CD4-positive, alpha-beta T cell (primary cell): Measurements from ENCODE around the gene POLR2M. TPM values are rescaled to one million over a fixed set of nuclear protein-coding genes. Genes with fewer than 3 reads are reported as not detected.

ENCODE experiments used
- ATAC-seq: fragments of 200-7000 bp; cut with Tn5 transposase; one replicate; pipeline ENCODE4 v1.10.0; 2022; ENCODE audit warnings: mild to moderate bottlenecking; ENCODE audit not compliant: poor library complexity
- CTCF ChIA-PET: fragments of 350-600 bp; sonication (Branson Sonifier 250); formaldehyde crosslinking; loops from one replicate; lab custom pipeline; 2021; ENCODE audit warnings: antibody characterized with exemption, inconsistent platforms; lab: Charles Lee
- POLR2A ChIA-PET: fragments of 350-600 bp; sonication (Branson Sonifier 250); formaldehyde crosslinking; loops from one replicate; lab custom pipeline; 2021; ENCODE audit warnings: antibody characterized with exemption, inconsistent platforms; lab: Charles Lee
- DNase-seq, 14 experiments: peaks; one replicate each; pipeline ENCODE4 v3.0.0-alpha.2; 2013 to 2020; ENCODE audit warnings: mixed read lengths in 2 of 14
- H3K27ac ChIP-seq, 2 donors: one replicate each; pipeline versions ENCODE4 v1.5.1 to v1.7.0; 2013; ENCODE audit warnings: low read length in 2 of 2, low read depth in 1 of 2, mild to moderate bottlenecking in 1 of 2
- H3K27me3 ChIP-seq, 2 experiments: 1 replicate in 1 of 2; 2 replicates in 1 of 2; pipeline versions ENCODE4 v1.6.1 to v1.7.0; 2013; ENCODE audit warnings: low read length in 2 of 2, control low read depth in 1 of 2, mild to moderate bottlenecking in 1 of 2, moderate library complexity in 1 of 2; ENCODE audit not compliant: insufficient read depth in 2 of 2, control insufficient read depth in 1 of 2
- H3K36me3 ChIP-seq: one replicate; pipeline ENCODE4 v1.6.1; 2013; ENCODE audit warnings: low read length, control low read depth; ENCODE audit not compliant: insufficient read depth
- H3K4me1 ChIP-seq: one replicate; pipeline ENCODE4 v1.6.1; 2013; ENCODE audit warnings: low read length, control low read depth; ENCODE audit not compliant: insufficient read depth
- H3K4me3 ChIP-seq: one replicate; pipeline ENCODE4 v1.5.1; 2013; ENCODE audit warnings: mild to moderate bottlenecking, low read length, moderate library complexity
- H3K9me3 ChIP-seq, 2 experiments: 1 replicate in 1 of 2; 2 replicates in 1 of 2; pipeline versions ENCODE4 v1.6.1 to v1.7.0; 2013; ENCODE audit warnings: low read length in 2 of 2, mild to moderate bottlenecking in 2 of 2, control low read depth in 1 of 2, moderate library complexity in 1 of 2; ENCODE audit not compliant: control insufficient read depth in 1 of 2, insufficient read depth in 1 of 2
- H3K27ac Mint-ChIP-seq: one replicate; pipeline ENCODE4 v1.8.0; 2020; ENCODE audit warnings: mixed read lengths
- H3K27me3 Mint-ChIP-seq: one replicate; pipeline ENCODE4 v1.8.0; 2021; ENCODE audit warnings: mixed read lengths
- H3K36me3 Mint-ChIP-seq: one replicate; pipeline ENCODE4 v1.8.0; 2021; ENCODE audit warnings: low read depth, mixed read lengths
- H3K4me1 Mint-ChIP-seq: one replicate; pipeline ENCODE4 v1.8.0; 2021; ENCODE audit warnings: low read depth, mixed read lengths
- H3K4me3 Mint-ChIP-seq: one replicate; pipeline ENCODE4 v1.8.0; 2020; ENCODE audit warnings: mild to moderate bottlenecking, mixed read lengths
- H3K9me3 Mint-ChIP-seq: one replicate; pipeline ENCODE4 v1.8.0; 2020; ENCODE audit warnings: mixed read lengths
- intact Hi-C, 2 experiments: fragments of 100-400 bp; cut with DNase I in 1 of 2; cut with micrococcal nuclease in 1 of 2; formaldehyde crosslinking; loops; one replicate each; pipeline versions ENCODE4 v1.15.1 to v1.9.0; 2023 to 2025; cut with DNase I, micrococcal nuclease
- total RNA-seq, 174 experiments: library from RNA in 2 of 174; stranded (reverse) in 2 of 174; gene quantifications; one replicate each; pipeline ENCODE4 v1.2.3 and lab custom pipeline; 2021 to 2026
- TF ChIP-seq, protein P1 (sequence below): fragments of 200-600 bp; IDR thresholded peaks from one replicate; pipeline ENCODE4 v1.8.0; 2022; ENCODE audit warnings: antibody characterized with exemption, mild to moderate bottlenecking

Gene POLR2M
- total RNA-seq, 2 experiments from 2014 or later = 88.5 to 109 TPM

- CTCF ChIA-PET = no interaction called here
- H3K36me3 ChIP-seq = no peaks in the 10 kb centered on the region
- no peaks in the 10 kb centered on the region for H3K9me3 Mint-ChIP-seq
- H3K9me3 ChIP-seq = no peaks in the 10 kb centered on the region
- H3K27me3 Mint-ChIP-seq = peaks cover 9% of the 10 kb centered on the region
- no peaks in the 10 kb centered on the region for H3K27me3 ChIP-seq
- H3K4me1 Mint-ChIP-seq = no peaks in the 10 kb centered on the region
- no peak overlapping the region for H3K27ac Mint-ChIP-seq
- ATAC-seq (no peak), DNase-seq (no peak)
- H3K36me3 Mint-ChIP-seq = no peaks in the 10 kb centered on the region
- intact Hi-C loops = loop anchor here in 1 of 2 experiments (5.0 kb wide), 1 partner anchor 66 kb away; no protein-coding TSS in a partner anchor
- H3K4me3 ChIP-seq = no peak overlapping the region
- H3K4me1 ChIP-seq = no peaks in the 10 kb centered on the region
- POLR2A ChIA-PET = interaction anchor here (1.4 kb wide), 1 partner anchor 41 kb away, joined by 5 read pairs; the partner anchor contains the start of gene POLR2M
- no peak overlapping the region for H3K4me3 Mint-ChIP-seq
- no peak overlapping the region for H3K27ac ChIP-seq
- TF ChIP-seq, protein P1, sequence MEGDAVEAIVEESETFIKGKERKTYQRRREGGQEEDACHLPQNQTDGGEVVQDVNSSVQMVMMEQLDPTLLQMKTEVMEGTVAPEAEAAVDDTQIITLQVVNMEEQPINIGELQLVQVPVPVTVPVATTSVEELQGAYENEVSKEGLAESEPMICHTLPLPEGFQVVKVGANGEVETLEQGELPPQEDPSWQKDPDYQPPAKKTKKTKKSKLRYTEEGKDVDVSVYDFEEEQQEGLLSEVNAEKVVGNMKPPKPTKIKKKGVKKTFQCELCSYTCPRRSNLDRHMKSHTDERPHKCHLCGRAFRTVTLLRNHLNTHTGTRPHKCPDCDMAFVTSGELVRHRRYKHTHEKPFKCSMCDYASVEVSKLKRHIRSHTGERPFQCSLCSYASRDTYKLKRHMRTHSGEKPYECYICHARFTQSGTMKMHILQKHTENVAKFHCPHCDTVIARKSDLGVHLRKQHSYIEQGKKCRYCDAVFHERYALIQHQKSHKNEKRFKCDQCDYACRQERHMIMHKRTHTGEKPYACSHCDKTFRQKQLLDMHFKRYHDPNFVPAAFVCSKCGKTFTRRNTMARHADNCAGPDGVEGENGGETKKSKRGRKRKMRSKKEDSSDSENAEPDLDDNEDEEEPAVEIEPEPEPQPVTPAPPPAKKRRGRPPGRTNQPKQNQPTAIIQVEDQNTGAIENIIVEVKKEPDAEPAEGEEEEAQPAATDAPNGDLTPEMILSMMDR = no peak
Measured at GRCh38 chr15:57665939-57666338, 40.6 kb upstream of the POLR2M start.

DNA sequence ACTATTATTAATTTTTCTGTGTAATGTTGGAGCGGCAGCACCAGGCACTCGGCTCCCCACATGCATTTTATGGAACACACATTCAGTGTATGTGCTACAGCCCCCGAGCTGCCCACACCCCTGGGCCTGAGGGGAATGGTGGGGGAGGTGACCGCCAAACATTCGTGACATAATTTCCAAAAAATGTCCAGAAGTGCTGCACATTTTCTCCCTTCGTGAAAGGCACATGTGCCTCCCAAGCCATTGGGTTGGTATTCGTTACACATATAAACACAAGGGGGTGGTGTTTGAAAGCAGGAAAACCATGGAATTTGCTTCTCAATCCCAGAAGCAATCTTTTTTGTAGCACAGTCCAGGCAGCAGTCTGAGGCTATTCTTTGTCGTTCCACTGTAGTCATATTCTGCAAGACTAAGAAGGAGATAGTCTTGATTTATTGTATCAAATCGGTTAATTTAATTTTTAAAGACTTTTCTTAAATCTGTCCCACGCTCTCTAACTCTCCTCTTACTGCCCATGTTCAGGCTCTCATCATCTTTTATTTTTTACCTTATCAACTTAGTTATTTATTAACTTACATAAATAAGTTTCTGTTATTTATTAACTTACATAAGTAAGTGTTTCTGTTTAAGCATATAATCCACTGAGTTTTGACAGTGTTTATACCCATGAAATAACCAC lies 39.2 kb upstream of the POLR2M start:
- H3K4me3 Mint-ChIP-seq = no peak overlapping the region
- POLR2A ChIA-PET = interaction anchor here (0.6 to 1.1 kb wide), 2 partner anchors 40 to 68 kb away, joined by 3 read pairs; partner anchors contain the start of gene POLR2M
- Histone ChIP-seq H3K27me3 (peaks cover 0 to under 1% of the 10 kb centered on the region in 2 experiments), H3K36me3 (no peaks in the 10 kb centered on the region), H3K4me3 (no peak overlapping the region), H3K27ac (no peak overlapping the region), H3K9me3 (peaks cover 0 to 4% of the 10 kb centered on the region in 2 experiments), H3K4me1 (no peaks in the 10 kb centered on the region)
- intact Hi-C loops = loop anchor here (1.0 to 5.0 kb wide), 3 partner anchors 65 to 194 kb away; no protein-coding TSS in a partner anchor
- H3K9me3 Mint-ChIP-seq = no peaks in the 10 kb centered on the region
- no peak overlapping the region for H3K27ac Mint-ChIP-seq
- ATAC-seq (no peak), DNase-seq (peak in 1 of 14 experiments; percentile 14)
- no peaks in the 10 kb centered on the region for H3K4me1 Mint-ChIP-seq
- TF ChIP-seq, protein P1 = no peak
- no peaks in the 10 kb centered on the region for H3K36me3 Mint-ChIP-seq
- H3K27me3 Mint-ChIP-seq = peaks cover 4% of the 10 kb centered on the region
- CTCF ChIA-PET = no interaction called here

- ChIA-PET CTCF (no interaction called here), POLR2A (interaction anchor here (1.1 kb wide), 2 partner anchors 8 to 39 kb away, joined by 3 read pairs; partner anchors contain the start of gene POLR2M)
- Histone ChIP-seq H3K4me1 (no peaks in the 10 kb centered on the region), H3K36me3 (no peaks in the 10 kb centered on the region), H3K4me3 (no peak overlapping the region), H3K27me3 (peaks cover 0 to 5% of the 10 kb centered on the region in 2 experiments), H3K27ac (no peak overlapping the region), H3K9me3 (peaks cover 0 to 4% of the 10 kb centered on the region in 2 experiments)
- no peak for DNase-seq
- no peaks in the 10 kb centered on the region for H3K9me3 Mint-ChIP-seq
- no peak overlapping the region for H3K4me3 Mint-ChIP-seq
- H3K4me1 Mint-ChIP-seq = no peaks in the 10 kb centered on the region
- TF ChIP-seq, protein P1 = no peak
- intact Hi-C loops = loop anchor here in 1 of 2 experiments (5.0 kb wide), 1 partner anchor 64 kb away; no protein-coding TSS in a partner anchor
- ATAC-seq = no peak
- peaks cover 11% of the 10 kb centered on the region for H3K27me3 Mint-ChIP-seq
- H3K27ac Mint-ChIP-seq = no peak overlapping the region
- H3K36me3 Mint-ChIP-seq = no peaks in the 10 kb centered on the region
Measured at GRCh38 chr15:57668016-57668415, 38.5 kb upstream of the POLR2M start.
